Osteocyte (in vitro differentiated cells): ENCODE data around the gene GFI1B. TPM values are rescaled to one million over a fixed set of nuclear protein-coding genes. Genes with fewer than 3 reads are reported as not detected.

Experiments
- DNase-seq: peaks from one replicate; pipeline ENCODE4 v3.0.0; 2021; ENCODE audit warnings: mixed read lengths; ENCODE audit not compliant: unreplicated experiment; ENCODE audit errors: extremely low spot score
- H3K27ac Mint-ChIP-seq: one replicate; pipeline ENCODE4 v1.8.0; 2021; ENCODE audit warnings: mild to moderate bottlenecking, mixed read lengths; ENCODE audit not compliant: unreplicated experiment
- H3K27me3 Mint-ChIP-seq: one replicate; pipeline ENCODE4 v1.8.0; 2021; ENCODE audit warnings: mixed read lengths; ENCODE audit not compliant: unreplicated experiment
- H3K36me3 Mint-ChIP-seq: one replicate; pipeline ENCODE4 v1.8.0; 2021; ENCODE audit warnings: mixed read lengths; ENCODE audit not compliant: unreplicated experiment
- H3K4me1 Mint-ChIP-seq: one replicate; pipeline ENCODE4 v1.8.0; 2021; ENCODE audit warnings: mixed read lengths; ENCODE audit not compliant: unreplicated experiment
- H3K4me3 Mint-ChIP-seq: one replicate; pipeline ENCODE4 v1.8.0; 2021; ENCODE audit warnings: mild to moderate bottlenecking, moderate library complexity, mixed read lengths; ENCODE audit not compliant: unreplicated experiment
- H3K9me3 Mint-ChIP-seq: one replicate; pipeline ENCODE4 v1.8.0; 2021; ENCODE audit warnings: mixed read lengths; ENCODE audit not compliant: unreplicated experiment
- CTCF ChIP-seq: fragments of 200-600 bp; sonication (generic); IDR thresholded peaks from 2 replicates; pipeline ENCODE4 v1.5.0; 2021; ENCODE audit warnings: antibody characterized with exemption, mild to moderate bottlenecking, moderate library complexity
- total RNA-seq: library from RNA; stranded (reverse); gene quantifications from 2 replicates; pipeline ENCODE4 v1.2.1, GENCODE V29; 2021

GFI1B gene
- total RNA-seq, 1 donor from 2014 or later = not detected

GRCh38 chr9:133023117-133023890, 44.8 kb downstream of the GFI1B start:
- Mint-ChIP-seq H3K4me3 (no peak overlapping the region), H3K9me3 (no peaks in the 10 kb centered on the region), H3K36me3 (no peaks in the 10 kb centered on the region), H3K27me3 (peaks cover 14% of the 10 kb centered on the region), H3K4me1 (no peaks in the 10 kb centered on the region), H3K27ac (no peak overlapping the region)
- no peak for TF ChIP-seq CTCF
- no peak for DNase-seq

- no peak overlapping the region for H3K4me3 Mint-ChIP-seq
- peaks cover 11% of the 10 kb centered on the region for H3K27me3 Mint-ChIP-seq
- H3K27ac Mint-ChIP-seq = no peak overlapping the region
- TF ChIP-seq CTCF = no peak
- H3K36me3 Mint-ChIP-seq = no peaks in the 10 kb centered on the region
- peaks cover 15% of the 10 kb centered on the region for H3K4me1 Mint-ChIP-seq
- no peaks in the 10 kb centered on the region for H3K9me3 Mint-ChIP-seq
- no peak for DNase-seq
These were observed 47.9 kb downstream of the GFI1B start for GRCh38 chr9:133026426-133026825.

- H3K9me3 Mint-ChIP-seq = no peaks in the 10 kb centered on the region
- no peak overlapping the region for H3K4me3 Mint-ChIP-seq
- H3K27me3 Mint-ChIP-seq = peaks cover 10% of the 10 kb centered on the region
- no peak for TF ChIP-seq CTCF
- peaks cover 22% of the 10 kb centered on the region for H3K4me1 Mint-ChIP-seq
- no peaks in the 10 kb centered on the region for H3K36me3 Mint-ChIP-seq
- H3K27ac Mint-ChIP-seq = no peak overlapping the region
- no peak for DNase-seq
These were observed 48.6 kb downstream of the GFI1B start for GRCh38 chr9:133027134-133027533.

GRCh38 chr9:133028221-133028620, 49.7 kb downstream of the GFI1B start:
- no peak for DNase-seq
- H3K4me3 Mint-ChIP-seq = peak overlapping the region; percentile 98
- TF ChIP-seq CTCF = no peak
- H3K4me1 Mint-ChIP-seq = peaks cover 30% of the 10 kb centered on the region
- peaks cover 8% of the 10 kb centered on the region for H3K27me3 Mint-ChIP-seq
- no peak overlapping the region for H3K27ac Mint-ChIP-seq
- H3K9me3 Mint-ChIP-seq = no peaks in the 10 kb centered on the region
- no peaks in the 10 kb centered on the region for H3K36me3 Mint-ChIP-seq

GRCh38 chr9:133029994-133030316, 51.5 kb downstream of the GFI1B start:
- H3K9me3 Mint-ChIP-seq = no peaks in the 10 kb centered on the region
- peaks cover 5% of the 10 kb centered on the region for H3K27me3 Mint-ChIP-seq
- peak overlapping the region; percentile 98 for H3K27ac Mint-ChIP-seq

More at GRCh38 chr9:133029994-133030316, 51.5 kb downstream of the GFI1B start:
- H3K4me1 Mint-ChIP-seq = peaks cover 30% of the 10 kb centered on the region
- H3K4me3 Mint-ChIP-seq = peak overlapping the region; percentile 98
- DNase-seq = no peak
- TF ChIP-seq CTCF = no peak
- no peaks in the 10 kb centered on the region for H3K36me3 Mint-ChIP-seq
